Kidney (tissue), 14 donors: ENCODE results near the gene DUSP16. TPM values are rescaled to one million over a fixed set of nuclear protein-coding genes. Genes with fewer than 3 reads are reported as not detected.

Experiments used
- DNase-seq, 5 donors: peaks; one replicate each; pipeline ENCODE4 v3.0.0-alpha.2; 2013 to 2020
- FAIRE-seq: peaks from 2 replicates; lab custom pipeline; 2012; peaks lifted over from hg19 to GRCh38; lab: Jason Lieb, UNC
- H3K27ac ChIP-seq, 2 donors: one replicate each; pipeline ENCODE4 v1.7.0; 2013; ENCODE audit warnings: low read depth in 2 of 2, low read length in 2 of 2, inconsistent platforms in 1 of 2
- H3K27me3 ChIP-seq: one replicate; pipeline ENCODE4 v1.7.1; 2013; ENCODE audit warnings: low read length, inconsistent platforms; ENCODE audit not compliant: control insufficient read depth, insufficient read depth
- H3K36me3 ChIP-seq, 3 donors: one replicate each; pipeline versions ENCODE4 v1.7.0 to v1.7.1; 2013; ENCODE audit warnings: low read length in 3 of 3, control low read depth in 1 of 3, inconsistent platforms in 1 of 3; ENCODE audit not compliant: insufficient read depth in 3 of 3, control insufficient read depth in 2 of 3
- H3K4me1 ChIP-seq, 3 donors: one replicate each; pipeline versions ENCODE4 v1.7.0 to v1.7.1; 2013; ENCODE audit warnings: low read length in 3 of 3, inconsistent platforms in 1 of 3, low read depth in 1 of 3; ENCODE audit not compliant: control insufficient read depth in 2 of 3, insufficient read depth in 2 of 3
- H3K4me3 ChIP-seq, 3 donors: one replicate each; pipeline versions ENCODE4 v1.7.0 to v1.8.1; 2013; ENCODE audit warnings: low read length in 3 of 3, control low read depth in 1 of 3, inconsistent platforms in 1 of 3
- H3K9ac ChIP-seq, 3 donors: one replicate each; pipeline versions ENCODE4 v1.7.0 to v1.7.1; 2013; ENCODE audit warnings: low read length in 3 of 3, control low read depth in 1 of 3, inconsistent platforms in 1 of 3
- H3K9me3 ChIP-seq, 3 donors: one replicate each; pipeline versions ENCODE4 v1.7.0 to v1.7.1; 2013; ENCODE audit warnings: low read length in 3 of 3, control low read depth in 1 of 3, inconsistent platforms in 1 of 3; ENCODE audit not compliant: control insufficient read depth in 2 of 3, insufficient read depth in 1 of 3
- intact Hi-C: fragments of 100-400 bp; cut with DNase I; formaldehyde crosslinking; loops from one replicate; pipeline ENCODE4 v1.11.1; 2022
- polyA plus RNA-seq: library from polyadenylated mRNA; stranded (reverse); fragments of 350-450 nt; fragmentation: Illumina TruSeq; extraction: RNeasy Lipid Tissue Mini Kit (QIAGEN cat#74804); gene quantifications from one replicate; pipeline ENCODE4 v1.2.3, GENCODE V29; 2014; ENCODE audit warnings: low read depth, low replicate concordance; ENCODE audit not compliant: insufficient read depth
- total RNA-seq: library from RNA; stranded (reverse); fragmentation: NEBNext Ultra II Directional; extraction: Animal tissue kit (Norgen Biotek cat#: 25700); gene quantifications from one replicate; pipeline ENCODE4 v1.2.1, GENCODE V29; 2021
- TF ChIP-seq, protein P1 (sequence below): IDR thresholded peaks from 3 replicates; pipeline ENCODE4 v1.5.1; 2012; ENCODE audit warnings: mild to moderate bottlenecking, moderate library complexity, borderline replicate concordance; ENCODE audit not compliant: insufficient read depth; ENCODE audit errors: extremely low read depth
- donor health status: control.
- donor health status: control.
- donor health status: control.
- donor health status: control.
- donor health status: control.
- donor health status: DM: yes; HTN: yes; CAD: no.
- donor health status: Normal renal cell carcinoma (clear cell type).

DUSP16 gene
- total and polyA plus RNA-seq, 2 donors from 2014 or later: 6.6 to 27.4 TPM

GRCh38 chr12:12610711-12611110 is 48.0 kb upstream of the DUSP16 start:
- Histone ChIP-seq H3K4me1 (peaks cover 0 to 5% (median 0%) of the 10 kb centered on the region in 3 donors), H3K9me3 (no peaks in the 10 kb centered on the region), H3K9ac (no peak overlapping the region), H3K27me3 (no peaks in the 10 kb centered on the region), H3K27ac (peak overlapping the region; percentile 85 to 91), H3K36me3 (no peaks in the 10 kb centered on the region), H3K4me3 (peak overlapping the region in 2 of 3 donors; percentile 90 to 91)
- DNase-seq (no peak), FAIRE-seq (no peak)
- intact Hi-C loops: no loop called here
- TF ChIP-seq, protein P1, sequence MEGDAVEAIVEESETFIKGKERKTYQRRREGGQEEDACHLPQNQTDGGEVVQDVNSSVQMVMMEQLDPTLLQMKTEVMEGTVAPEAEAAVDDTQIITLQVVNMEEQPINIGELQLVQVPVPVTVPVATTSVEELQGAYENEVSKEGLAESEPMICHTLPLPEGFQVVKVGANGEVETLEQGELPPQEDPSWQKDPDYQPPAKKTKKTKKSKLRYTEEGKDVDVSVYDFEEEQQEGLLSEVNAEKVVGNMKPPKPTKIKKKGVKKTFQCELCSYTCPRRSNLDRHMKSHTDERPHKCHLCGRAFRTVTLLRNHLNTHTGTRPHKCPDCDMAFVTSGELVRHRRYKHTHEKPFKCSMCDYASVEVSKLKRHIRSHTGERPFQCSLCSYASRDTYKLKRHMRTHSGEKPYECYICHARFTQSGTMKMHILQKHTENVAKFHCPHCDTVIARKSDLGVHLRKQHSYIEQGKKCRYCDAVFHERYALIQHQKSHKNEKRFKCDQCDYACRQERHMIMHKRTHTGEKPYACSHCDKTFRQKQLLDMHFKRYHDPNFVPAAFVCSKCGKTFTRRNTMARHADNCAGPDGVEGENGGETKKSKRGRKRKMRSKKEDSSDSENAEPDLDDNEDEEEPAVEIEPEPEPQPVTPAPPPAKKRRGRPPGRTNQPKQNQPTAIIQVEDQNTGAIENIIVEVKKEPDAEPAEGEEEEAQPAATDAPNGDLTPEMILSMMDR: no peak

DNA sequence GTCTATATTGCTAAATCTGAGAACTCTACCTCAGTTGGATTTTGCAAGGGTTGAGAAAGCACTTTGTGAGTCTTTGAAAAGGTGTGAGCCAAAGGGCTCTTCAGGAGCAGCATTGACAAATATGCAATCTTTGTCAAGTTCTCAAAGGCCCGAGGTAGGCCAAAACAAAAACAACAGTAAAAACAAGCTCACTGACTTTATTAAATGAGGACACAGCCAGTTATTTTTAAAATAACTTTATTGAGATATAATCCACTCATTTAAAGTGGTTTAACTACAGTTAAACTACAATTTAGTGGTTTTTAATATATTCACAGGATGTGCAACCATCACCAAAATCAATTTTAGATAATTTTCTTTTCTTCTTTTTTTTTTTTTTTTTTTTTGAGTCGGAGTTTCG is 47.0 kb upstream of the DUSP16 start:
- intact Hi-C loops: no loop called here
- no peak overlapping the region for H3K9ac ChIP-seq
- no peak overlapping the region for H3K4me3 ChIP-seq
- DNase-seq (no peak), FAIRE-seq (no peak)
- H3K4me1 ChIP-seq: peaks cover 0 to 5% (median 0%) of the 10 kb centered on the region in 3 donors
- H3K27me3 ChIP-seq: no peaks in the 10 kb centered on the region
- no peaks in the 10 kb centered on the region for H3K36me3 ChIP-seq
- TF ChIP-seq, protein P1: no peak
- no peaks in the 10 kb centered on the region for H3K9me3 ChIP-seq
- H3K27ac ChIP-seq: no peak overlapping the region

DNA sequence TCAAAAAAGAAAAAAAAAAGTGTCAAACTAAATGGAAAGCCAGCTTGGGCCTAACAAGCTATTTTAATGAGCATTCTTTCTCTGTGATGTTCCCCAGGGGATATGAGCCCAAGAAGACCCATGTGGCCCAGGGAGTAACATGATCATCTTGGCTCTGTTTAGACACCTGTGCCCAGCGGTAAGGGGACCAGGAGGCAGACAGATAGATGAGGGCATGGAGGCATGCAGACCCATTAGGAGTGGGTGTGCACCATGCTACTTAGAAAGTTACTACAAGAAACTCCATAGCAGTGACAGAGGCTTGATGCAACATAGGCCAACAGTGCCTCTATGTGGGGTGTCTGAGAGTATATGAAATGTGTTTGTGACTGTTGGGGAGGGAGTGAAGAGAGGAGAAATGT is 45.9 kb upstream of the DUSP16 start:
- intact Hi-C loops: no loop called here
- Histone ChIP-seq H3K9ac (no peak overlapping the region), H3K27ac (no peak overlapping the region), H3K27me3 (no peaks in the 10 kb centered on the region), H3K4me1 (peaks cover 0 to 4% (median 0%) of the 10 kb centered on the region in 3 donors), H3K9me3 (no peaks in the 10 kb centered on the region), H3K36me3 (no peaks in the 10 kb centered on the region), H3K4me3 (no peak overlapping the region)
- TF ChIP-seq, protein P1: no peak
- no peak for FAIRE-seq
- peak in 3 of 5 donors; percentile 31 to 63 (median 44) for DNase-seq
